ENCODE measurements around the gene ALG14. TPM values are rescaled to one million over a fixed set of nuclear protein-coding genes. Genes with fewer than 3 reads are reported as not detected.
"Not testable (repeated sequence)": the region's sequence is repeated elsewhere in the genome, so short reads cannot be mapped to it uniquely, and the experiment has no call there.

ALG14 gene
- total and polyA plus RNA-seq, 10 of the 15 experiments (the other 5 are each of a cell fraction or from before 2014, with no cell fraction given) = 2.6 to 19.2 (median 7.5) TPM

DNA sequence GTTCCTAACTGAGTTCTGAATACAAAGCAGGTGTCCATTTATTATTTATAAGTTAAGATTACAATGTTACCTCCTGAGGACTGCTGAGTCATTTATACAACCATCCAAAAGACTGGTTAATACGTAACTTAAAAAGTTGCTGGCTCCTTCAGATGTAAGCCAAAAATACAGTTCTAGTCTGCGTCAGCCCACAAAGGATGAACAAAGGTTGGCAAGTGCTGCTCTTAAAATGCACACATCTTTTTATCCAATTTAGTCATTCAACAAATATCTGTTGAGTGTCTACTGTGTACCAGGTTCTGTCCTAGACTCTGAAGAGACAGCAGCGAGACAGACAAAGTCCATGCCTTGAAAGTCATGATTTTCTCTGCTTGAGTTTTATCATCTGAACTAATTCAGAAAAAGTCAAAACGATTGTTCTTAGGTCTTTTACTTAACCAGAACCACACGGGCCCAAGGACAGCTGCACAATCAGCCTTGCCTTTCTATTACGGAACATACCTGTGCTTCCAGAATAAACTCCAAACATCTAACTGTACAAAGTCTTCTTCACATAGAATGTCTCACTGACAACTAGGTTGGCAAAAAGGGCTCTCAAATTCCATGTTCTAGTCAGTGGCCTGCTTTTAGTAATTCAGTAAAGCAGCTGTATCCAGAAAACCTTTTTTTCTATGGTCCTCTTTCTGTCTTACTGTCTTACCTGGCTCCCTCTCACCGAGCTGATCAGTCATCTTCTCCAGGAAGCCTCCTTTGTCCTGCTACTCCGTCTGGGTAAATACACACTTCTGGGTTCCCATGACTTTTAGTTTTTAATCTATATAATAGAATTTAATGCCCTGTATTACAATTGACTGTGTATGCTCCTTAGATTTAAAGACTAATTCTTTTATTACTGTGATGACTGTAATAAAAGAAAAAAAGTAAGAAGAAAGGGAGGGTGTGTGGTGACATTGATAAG is 130.3 kb downstream of the ALG14 start (continued):
- TF ChIP-seq TCF3 (IDR thresholded peaks at IDR 0.05; ENCODE audit: borderline replicate concordance, insufficient read depth, low read depth, low read length) (no peak), CHD2 (IDR thresholded peaks at IDR 0.05; ENCODE audit: borderline replicate concordance, low read depth, low read length) (no peak)

DNA sequence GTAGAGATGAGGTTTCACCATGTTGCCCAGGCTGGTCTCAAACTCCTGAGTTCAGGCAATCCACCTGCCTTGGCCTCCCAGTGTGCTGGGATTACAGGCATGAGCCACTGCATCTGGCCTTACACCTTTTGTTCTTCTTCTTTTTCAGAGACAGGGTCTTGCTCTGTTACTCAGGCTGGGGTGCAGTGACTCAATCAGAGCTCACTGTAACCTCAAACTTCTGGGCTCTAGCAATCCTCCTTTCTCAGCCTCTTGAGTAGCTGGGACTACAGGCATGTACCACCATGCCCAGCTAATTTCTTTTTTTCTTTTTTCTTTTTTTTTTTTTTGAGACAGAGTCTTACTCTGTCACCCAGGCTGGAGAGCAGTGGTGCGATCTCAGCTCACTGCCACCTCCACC is 131.3 kb downstream of the ALG14 start:
- POLR2A ChIA-PET; H3K4me3 ChIP-seq; H3K4me1 ChIP-seq (ENCODE audit: control insufficient read depth, insufficient read depth, low read length); FAIRE-seq; ATAC-seq; DNase-seq (ENCODE audit: low read depth, low spot score); H3K27me3 ChIP-seq (replicated peaks in 1 of 2; ENCODE audit: control insufficient read depth in 2 of 2, insufficient read depth in 2 of 2, low read length in 1 of 2); H3K9me3 ChIP-seq (replicated peaks; ENCODE audit: control insufficient read depth, insufficient read depth, low read length); H4K20me1 ChIP-seq (ENCODE audit: control insufficient read depth, insufficient read depth); BruUV-seq (replicated peaks); H3K79me2 ChIP-seq (ENCODE audit: control insufficient read depth, insufficient read depth, low read length); SMC1A ChIA-PET (ENCODE audit: uncharacterized antibody, unreplicated experiment); intact Hi-C loops (cut with micrococcal nuclease; ENCODE audit: unreplicated experiment); H3K9ac ChIP-seq (ENCODE audit: control insufficient read depth, insufficient read depth, low read length); RAD21 ChIA-PET (ENCODE audit: unreplicated experiment); H3K36me3 ChIP-seq (ENCODE audit: control insufficient read depth in 2 of 2, insufficient read depth in 2 of 2, low read length in 1 of 2); H3K4me2 ChIP-seq (ENCODE audit: control insufficient read depth, insufficient read depth); H3K27ac ChIP-seq (ENCODE audit: control insufficient read depth, insufficient read depth); H2AFZ ChIP-seq (ENCODE audit: control insufficient read depth, low read depth, low read length); in situ Hi-C loops (cut with MboI); CTCF ChIA-PET: not testable (repeated sequence)
- WGBS (ENCODE audit: insufficient coverage, insufficient replicate concordance, low lambda C conversion rate, missing lambda C conversion rate) = no CpG with 5 or more reads among the region's 1 CpG

DNA sequence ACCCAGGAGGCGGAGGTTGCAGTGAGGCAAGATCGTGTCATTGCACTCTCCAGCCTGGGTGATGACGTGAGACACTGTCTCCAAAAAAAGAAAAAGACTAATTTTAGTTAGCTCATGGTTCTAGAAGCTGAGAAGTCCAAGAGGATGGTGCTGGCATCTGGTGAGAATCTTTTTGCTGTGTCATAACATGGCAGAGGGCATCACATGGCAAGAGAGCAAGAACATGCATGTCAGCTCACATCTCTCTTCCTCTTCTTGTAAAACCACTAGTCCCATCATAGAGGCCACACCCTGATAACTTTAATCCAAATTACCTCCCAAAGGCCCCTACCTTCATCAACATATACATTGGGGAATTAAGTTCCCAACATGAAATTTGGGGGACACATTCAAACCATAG is 132.0 kb downstream of the ALG14 start:
- TF ChIP-seq FOS (IDR thresholded peaks at IDR 0.05; ENCODE audit: borderline replicate concordance, extremely low read depth, insufficient read length) (no peak), ZNF24 (IDR thresholded peaks at IDR 0.05) (no peak), GATAD2B (conservative IDR thresholded peaks at IDR 0.05; ENCODE audit: low read depth) (no peak), SMAD5 (IDR thresholded peaks at IDR 0.05; ENCODE audit: low read depth) (no peak), WRNIP1 (IDR thresholded peaks at IDR 0.05; ENCODE audit: borderline replicate concordance, low read depth, low read length) (no peak), PAX8 (IDR thresholded peaks at IDR 0.05) (no peak), ZNF274 (IDR thresholded peaks at IDR 0.05; ENCODE audit: insufficient read depth, insufficient read length) (no peak)
- RAD21 ChIA-PET (ENCODE audit: unreplicated experiment) = no interaction called here
- no peak overlapping the region for H3K27ac ChIP-seq (ENCODE audit: control insufficient read depth, insufficient read depth)
- DNase-seq (ENCODE audit: low read depth, low spot score) (no peak), FAIRE-seq (no peak), ATAC-seq (no peak)
- no peak overlapping the region for H3K4me2 ChIP-seq (ENCODE audit: control insufficient read depth, insufficient read depth)
- no peaks in the 10 kb centered on the region for H3K4me1 ChIP-seq (ENCODE audit: control insufficient read depth, insufficient read depth, low read length)
- CTCF ChIA-PET = interaction anchor here (0.6 to 1.0 kb wide), 2 partner anchors 40 to 203 kb away, joined by 3 to 4 read pairs; no protein-coding TSS in a partner anchor
- POLR2A ChIA-PET = no interaction called here
- in situ Hi-C loops (cut with MboI) (no loop called here), intact Hi-C loops (cut with micrococcal nuclease; ENCODE audit: unreplicated experiment) (no loop called here)
- no peaks in the 10 kb centered on the region for H3K36me3 ChIP-seq (ENCODE audit: control insufficient read depth in 2 of 2, insufficient read depth in 2 of 2, low read length in 1 of 2)
- 56% methylated on average over 3 of the region's 3 CpGs for whole genome bisulfite sequencing (ENCODE audit: insufficient coverage, insufficient replicate concordance, low lambda C conversion rate, missing lambda C conversion rate)
- H3K9ac ChIP-seq (ENCODE audit: control insufficient read depth, insufficient read depth, low read length) = no peak overlapping the region
- no TSS peak for BruUV-seq (replicated peaks)
- no peak overlapping the region for H2AFZ ChIP-seq (ENCODE audit: control insufficient read depth, low read depth, low read length)
- no peaks in the 10 kb centered on the region for H3K79me2 ChIP-seq (ENCODE audit: control insufficient read depth, insufficient read depth, low read length)
- H4K20me1 ChIP-seq (ENCODE audit: control insufficient read depth, insufficient read depth) = no peaks in the 10 kb centered on the region
- H3K27me3 ChIP-seq (replicated peaks in 1 of 2; ENCODE audit: control insufficient read depth in 2 of 2, insufficient read depth in 2 of 2, low read length in 1 of 2) = no peaks in the 10 kb centered on the region; a peak in 2 of 4 replicates
- H3K9me3 ChIP-seq (replicated peaks; ENCODE audit: control insufficient read depth, insufficient read depth, low read length) = no peaks in the 10 kb centered on the region
- H3K4me3 ChIP-seq = no peak overlapping the region
- SMC1A ChIA-PET (ENCODE audit: uncharacterized antibody, unreplicated experiment) = interaction anchor here (0.8 kb wide), 1 partner anchor 31 kb away, joined by 3 read pairs; no protein-coding TSS in a partner anchor
